CD14-positive monocyte (primary cell): ENCODE data around the gene MEA1. TPM values are rescaled to one million over a fixed set of nuclear protein-coding genes. Genes with fewer than 3 reads are reported as not detected.

Source experiments
- DNase-seq, 3 donors: peaks; one replicate each; pipeline ENCODE4 v3.0.0-alpha.2; 2011 to 2022
- H2AFZ ChIP-seq: 2 replicates; pipeline ENCODE4 v1.6.0; 2012; ENCODE audit warnings: mild to moderate bottlenecking, low read depth, low read length, inconsistent platforms; ENCODE audit not compliant: insufficient read depth, poor library complexity, severe bottlenecking
- H3K27ac ChIP-seq, 2 donors: 1 replicate in 1 of 2; 2 replicates in 1 of 2; pipeline ENCODE4 v1.5.1; 2012 to 2013; ENCODE audit warnings: low read length in 2 of 2, control low read depth in 1 of 2, inconsistent platforms in 1 of 2, low read depth in 1 of 2, mild to moderate bottlenecking in 1 of 2
- H3K27me3 ChIP-seq, 2 donors: one replicate each; pipeline versions ENCODE4 v1.6.0 to v1.6.1; 2011 to 2013; ENCODE audit warnings: low read length in 2 of 2; ENCODE audit not compliant: control insufficient read depth in 2 of 2, insufficient read depth in 2 of 2
- H3K36me3 ChIP-seq, 2 donors: replicated peaks in 1 of 2; 1 replicate in 1 of 2; 2 replicates in 1 of 2; pipeline versions ENCODE4 v1.5.1 to v1.6.1; 2012 to 2013; ENCODE audit warnings: low read length in 2 of 2, control low read depth in 1 of 2, inconsistent platforms in 1 of 2, mild to moderate bottlenecking in 1 of 2; ENCODE audit not compliant: insufficient read depth in 2 of 2, control insufficient read depth in 1 of 2
- H3K4me1 ChIP-seq, 2 donors: 1 replicate in 1 of 2; 2 replicates in 1 of 2; pipeline versions ENCODE4 v1.5.1 to v1.6.1; 2012 to 2013; ENCODE audit warnings: low read length in 2 of 2, control low read depth in 1 of 2, inconsistent platforms in 1 of 2, mild to moderate bottlenecking in 1 of 2, moderate library complexity in 1 of 2; ENCODE audit not compliant: insufficient read depth in 2 of 2, control insufficient read depth in 1 of 2
- H3K4me2 ChIP-seq: replicated peaks from 2 replicates; pipeline ENCODE3; 2012; ENCODE audit warnings: low read length, moderate library complexity, mild to moderate bottlenecking; ENCODE audit not compliant: poor library complexity, severe bottlenecking; ENCODE audit errors: extremely low read depth
- H3K4me3 ChIP-seq, 3 experiments: fragments of 200-600 bp in 1 of 3; sonication (generic) in 1 of 3; replicated peaks in 1 of 3; 1 replicate in 2 of 3; 2 replicates in 1 of 3; pipeline ENCODE4 v1.5.1; 2011 to 2013; ENCODE audit warnings: low read length in 3 of 3, mild to moderate bottlenecking in 3 of 3, control low read depth in 2 of 3, low read depth in 2 of 3, inconsistent platforms in 1 of 3, moderate library complexity in 1 of 3
- H3K79me2 ChIP-seq: 2 replicates; pipeline ENCODE4 v1.6.0; 2012; ENCODE audit warnings: mild to moderate bottlenecking, control low read depth, inconsistent platforms, low read length, moderate library complexity; ENCODE audit not compliant: insufficient read depth
- H3K9ac ChIP-seq: 2 replicates; pipeline ENCODE4 v1.6.0; 2017; ENCODE audit warnings: low read length, mild to moderate bottlenecking; ENCODE audit not compliant: insufficient read depth, poor library complexity, severe bottlenecking
- H3K9me3 ChIP-seq, 2 donors: replicated peaks in 1 of 2; 1 replicate in 1 of 2; 2 replicates in 1 of 2; pipeline versions ENCODE4 v1.5.1 to v1.6.1; 2012 to 2013; ENCODE audit warnings: low read length in 2 of 2, control low read depth in 1 of 2; ENCODE audit not compliant: control insufficient read depth in 1 of 2, insufficient read depth in 1 of 2
- H4K20me1 ChIP-seq: 2 replicates; pipeline ENCODE4 v1.6.0; 2012; ENCODE audit warnings: mild to moderate bottlenecking, low read length, control low read depth, moderate library complexity; ENCODE audit not compliant: insufficient read depth
- H3K27ac Mint-ChIP-seq, 7 donors: one replicate each; pipeline ENCODE4 v1.8.0; 2020; ENCODE audit warnings: mild to moderate bottlenecking in 7 of 7, mixed read lengths in 7 of 7, moderate library complexity in 6 of 7, inconsistent platforms in 2 of 7
- H3K27me3 Mint-ChIP-seq, 3 donors: one replicate each; pipeline ENCODE4 v1.8.0; 2021 to 2022; ENCODE audit warnings: low read depth in 3 of 3, mild to moderate bottlenecking in 3 of 3, mixed read lengths in 3 of 3, moderate library complexity in 3 of 3, inconsistent platforms in 1 of 3
- H3K36me3 Mint-ChIP-seq, 2 donors: one replicate each; pipeline ENCODE4 v1.8.0; 2020; ENCODE audit warnings: mixed read lengths in 2 of 2, inconsistent platforms in 1 of 2, mild to moderate bottlenecking in 1 of 2
- H3K4me1 Mint-ChIP-seq: one replicate; pipeline ENCODE4 v1.8.0; 2020; ENCODE audit warnings: mild to moderate bottlenecking, mixed read lengths
- H3K4me3 Mint-ChIP-seq, 2 donors: one replicate each; pipeline ENCODE4 v1.8.0; 2020; ENCODE audit warnings: mild to moderate bottlenecking in 2 of 2, mixed read lengths in 2 of 2, moderate library complexity in 1 of 2
- H3K9me3 Mint-ChIP-seq, 7 donors: one replicate each; pipeline ENCODE4 v1.8.0; 2020 to 2022; ENCODE audit warnings: mixed read lengths in 7 of 7, mild to moderate bottlenecking in 6 of 7, moderate library complexity in 6 of 7, inconsistent platforms in 2 of 7
- CTCF ChIP-seq: fragments of 200-600 bp; IDR thresholded peaks from one replicate; pipeline ENCODE4 v1.8.0; 2022; ENCODE audit warnings: antibody characterized with exemption, mild to moderate bottlenecking
- WGBS: methylation state at CpG from one replicate; pipeline ENCODE4 v1.1.5; 2013; ENCODE audit warnings: missing lambda C conversion rate; ENCODE audit not compliant: insufficient coverage; 5-methylcytosine and 5-hydroxymethylcytosine counted together
- intact Hi-C, 2 donors: fragments of 100-400 bp; cut with micrococcal nuclease; formaldehyde crosslinking; loops; one replicate each; pipeline versions ENCODE4 v1.15.0 to v1.15.1; 2023
- polyA plus RNA-seq, 3 donors: library from polyadenylated mRNA; depleted of rRNA in 1 of 3; unstranded in 2 of 3; stranded (reverse) in 1 of 3; fragments of 300-500 nt in 2 of 3; fragments of >200 nt in 1 of 3; fragmentation: Illumina TruSeq in 2 of 3; gene quantifications; 1 replicate in 2 of 3; 2 replicates in 1 of 3; pipeline ENCODE4 v1.2.3, GENCODE V29; 2012 to 2021

Gene MEA1
- polyA plus RNA-seq, 3 donors, result 31.0 to 59.6 (median 58.8) TPM

- peaks cover 21 to 29% of the 10 kb centered on the region in 2 donors for H3K36me3 Mint-ChIP-seq
- no peak overlapping the region for H2AFZ ChIP-seq
- H3K36me3 ChIP-seq, result peaks cover 4 to 21% of the 10 kb centered on the region in 2 donors
- TF ChIP-seq CTCF, result no peak
- H3K4me1 ChIP-seq, result peaks cover 26 to 43% of the 10 kb centered on the region in 2 donors
- no peak overlapping the region for H3K4me3 Mint-ChIP-seq
- no peak for DNase-seq
- peaks cover 0 to 2% (median 2%) of the 10 kb centered on the region in 3 donors for H3K27me3 Mint-ChIP-seq
- H3K9me3 Mint-ChIP-seq, result no peaks in the 10 kb centered on the region
- 88% methylated on average over 8 of the region's 8 CpGs for WGBS
- no peaks in the 10 kb centered on the region for H3K9me3 ChIP-seq
- intact Hi-C loops, result loop anchor here in 1 of 2 donors (10.0 kb wide), 1 partner anchor 119 kb away; the partner anchor contains the start of gene SRF
- H3K4me1 Mint-ChIP-seq, result peaks cover 49% of the 10 kb centered on the region
- H3K27me3 ChIP-seq, result no peaks in the 10 kb centered on the region
- H3K27ac ChIP-seq, result no peak overlapping the region
- H3K79me2 ChIP-seq, result peaks cover 19% of the 10 kb centered on the region
- no peak overlapping the region for H3K4me2 ChIP-seq
- no peak overlapping the region for H3K9ac ChIP-seq
- no peaks in the 10 kb centered on the region for H4K20me1 ChIP-seq
- H3K4me3 ChIP-seq, result no peak overlapping the region
- peak overlapping the region in 2 of 7 donors; percentile 1 to 2 for H3K27ac Mint-ChIP-seq
Measured at GRCh38 chr6:43055966-43056365, 42.2 kb upstream of the MEA1 start.

- Histone ChIP-seq H2AFZ (peak overlapping the region; percentile 98), H4K20me1 (no peaks in the 10 kb centered on the region), H3K79me2 (peaks cover 19% of the 10 kb centered on the region), H3K9ac (peak overlapping the region; percentile 80), H3K27me3 (no peaks in the 10 kb centered on the region), H3K4me1 (peaks cover 19 to 33% of the 10 kb centered on the region in 2 donors), H3K4me2 (peak overlapping the region; percentile 98), H3K27ac (peak overlapping the region in 1 of 2 donors; percentile 86), H3K4me3 (peak overlapping the region; percentile 66 to 91 (median 85)), H3K36me3 (peaks cover 10 to 34% of the 10 kb centered on the region in 2 donors), H3K9me3 (no peaks in the 10 kb centered on the region)
- Mint-ChIP-seq H3K27ac (peak overlapping the region; percentile 87 to 97 (median 95)), H3K4me1 (peaks cover 38% of the 10 kb centered on the region), H3K36me3 (peaks cover 35 to 43% of the 10 kb centered on the region in 2 donors), H3K27me3 (peaks cover 0 to 2% (median 2%) of the 10 kb centered on the region in 3 donors), H3K9me3 (no peaks in the 10 kb centered on the region), H3K4me3 (peak overlapping the region; percentile 89 to 97)
- intact Hi-C loops, result loop anchor here in 1 of 2 donors (10.0 kb wide), 1 partner anchor 120 kb away; the partner anchor contains the start of gene SRF
- no peak for DNase-seq
- no peak for TF ChIP-seq CTCF
- WGBS, result 87% methylated on average over 16 of the region's 17 CpGs
Measured at GRCh38 chr6:43054206-43054943, 40.6 kb upstream of the MEA1 start.
